K562 (cell line): ENCODE results near the gene ISCA1. TPM values are rescaled to one million over a fixed set of nuclear protein-coding genes. Genes with fewer than 3 reads are reported as not detected.

Experiments used
- ATF1 ChIP-seq, 2 experiments: fragments of 450-650 bp in 1 of 2; IDR thresholded peaks; 2 replicates each; pipeline ENCODE4 v1.6.1; 2016; ENCODE audit warnings: missing compliant biosample characterization in 1 of 2, missing genetic modification characterization in 1 of 2
- BCL6 ChIP-seq: fragments of 250-450 bp; sonication (Bioruptor Pico); IDR thresholded peaks from 2 replicates; pipeline ENCODE4 v1.4.0; 2020
- HDGF ChIP-seq: fragments of 450-650 bp; IDR thresholded peaks from 2 replicates; pipeline ENCODE4 v1.6.1; 2016
- HNRNPK ChIP-seq: fragments of 200-400 bp; formaldehyde crosslinking; IDR thresholded peaks from one replicate; pipeline ENCODE4 v1.6.1; 2018; ENCODE audit warnings: mild to moderate bottlenecking, low read depth, low read length; ENCODE audit not compliant: poor library complexity, severe bottlenecking
- MTF1 ChIP-seq: fragments of 250-450 bp; sonication (Bioruptor Pico); IDR thresholded peaks from 2 replicates; pipeline ENCODE4 v1.9.0; 2021; ENCODE audit warnings: moderate library complexity, mild to moderate bottlenecking, inconsistent platforms, borderline replicate concordance
- SP2 ChIP-seq: IDR thresholded peaks from 2 replicates; pipeline ENCODE4 v1.6.1; 2011; ENCODE audit warnings: mild to moderate bottlenecking, low read depth, low read length, moderate library complexity; ENCODE audit not compliant: poor library complexity, severe bottlenecking; ENCODE audit errors: extremely low read depth
- TAF9B ChIP-seq: fragments of 450-650 bp; IDR thresholded peaks from 2 replicates; pipeline ENCODE4 v1.6.1; 2018; ENCODE audit warnings: mild to moderate bottlenecking; ENCODE audit not compliant: partially characterized antibody
- TOE1 ChIP-seq, 2 experiments: fragments of 450-650 bp in 1 of 2; sonication (generic) in 1 of 2; formaldehyde crosslinking in 1 of 2; IDR thresholded peaks; 2 replicates each; pipeline versions ENCODE4 v1.7.1 to v1.8.0; 2016 to 2022; ENCODE audit warnings: borderline replicate concordance in 2 of 2, mild to moderate bottlenecking in 2 of 2, antibody characterized with exemption in 1 of 2, inconsistent platforms in 1 of 2, low read depth in 1 of 2, missing genetic modification reagents in 1 of 2, moderate library complexity in 1 of 2
- ZFP36 ChIP-seq: fragments of 150-350 bp; IDR thresholded peaks from 2 replicates; pipeline ENCODE4 v1.6.1; 2018; ENCODE audit warnings: low read length, low read depth; ENCODE audit not compliant: partially characterized antibody
- ZNF134 ChIP-seq: fragments of 250-450 bp; sonication (Bioruptor Pico); conservative IDR thresholded peaks from 2 replicates; pipeline ENCODE4 v1.4.0; 2020
- polyA plus RNA-seq, 8 experiments: library from polyadenylated mRNA; depleted of rRNA in 4 of 8; stranded (reverse) in 5 of 8; unstranded in 3 of 8; fragments of >200 nt; fragmentation: Nextera tagmentation in 2 of 8; fragmentation: Illumina TruSeq in 1 of 8; extraction: Ambion mirVana in 2 of 8; extraction: Trizol in 1 of 8; gene quantifications; 2 replicates each; pipeline versions ENCODE4 v1.2.1 to v1.2.3, GENCODE V29; 2011 to 2014; ENCODE audit warnings: inconsistent platforms in 1 of 8, missing spikeins in 1 of 8
- total RNA-seq, 7 experiments: library from RNA; depleted of rRNA in 6 of 7; stranded (reverse); fragments of >200 nt in 6 of 7; fragmentation: Illumina TruSeq in 2 of 7; extraction: Trizol in 2 of 7; gene quantifications; 2 replicates each; pipeline versions ENCODE4 v1.2.1 to v1.2.3, GENCODE V29; 2011 to 2021; ENCODE audit warnings: low replicate concordance in 1 of 7
- TF ChIP-seq, protein P1 (sequence below): fragments of 200-600 bp; sonication (generic); IDR thresholded peaks from one replicate; pipeline ENCODE4 v1.6.1; 2012; ENCODE audit warnings: mild to moderate bottlenecking, low read depth, low read length, inconsistent platforms
- TF ChIP-seq, protein P2 (sequence below): fragments of 450-650 bp; formaldehyde crosslinking; IDR thresholded peaks from 2 replicates; pipeline ENCODE4 v1.4.0; 2020; ENCODE audit warnings: mild to moderate bottlenecking

Gene ISCA1
- total and polyA plus RNA-seq, 9 of the 15 experiments (the other 6 are each of a cell fraction or from before 2014, with no cell fraction given) = 6.5 to 27.1 (median 20.0) TPM

DNA sequence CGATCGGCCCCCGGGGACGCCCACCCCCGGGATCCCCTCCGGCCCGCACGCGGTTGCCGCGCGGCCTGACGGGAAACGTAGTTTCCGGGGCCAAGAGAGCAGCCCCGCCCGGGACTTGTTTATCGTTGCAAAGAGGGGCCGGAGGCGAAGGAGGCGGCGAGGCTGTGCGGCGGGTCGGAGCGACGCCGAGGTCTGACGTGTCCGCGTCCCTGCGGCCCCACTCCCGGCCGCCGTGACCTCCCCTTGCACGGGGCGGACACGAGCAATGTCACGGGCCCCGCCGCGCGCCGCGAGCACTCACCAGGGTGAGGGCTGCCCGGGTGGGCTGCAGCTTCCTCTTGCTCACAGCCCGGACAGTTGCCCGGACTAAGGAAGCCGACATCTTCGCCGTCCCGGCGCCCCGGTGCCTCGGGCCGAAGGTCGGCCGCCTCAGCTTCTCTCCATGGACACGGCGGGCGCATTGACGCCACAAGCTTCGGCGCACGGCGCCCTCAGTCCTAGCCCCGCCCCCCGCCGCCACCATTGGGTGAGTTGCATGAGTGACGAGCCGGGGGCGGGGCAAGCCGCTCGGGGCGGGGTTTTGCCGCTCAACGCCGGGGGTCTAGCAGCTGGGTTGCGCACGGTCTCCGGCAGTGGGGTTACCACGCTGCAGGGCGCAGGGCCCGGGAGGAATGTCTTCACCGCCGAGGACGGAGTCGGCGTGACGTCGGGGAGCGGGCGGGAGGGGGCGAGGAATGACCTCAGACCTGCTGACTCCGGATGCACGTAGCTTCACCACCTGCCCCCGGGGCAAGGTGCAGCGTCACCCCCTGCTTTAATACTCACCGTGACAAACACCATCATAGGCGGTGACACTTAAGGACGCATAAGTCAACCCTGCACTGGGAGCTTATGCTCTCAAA is at the start of gene ISCA1 (continued):
- TF ChIP-seq, protein P1, sequence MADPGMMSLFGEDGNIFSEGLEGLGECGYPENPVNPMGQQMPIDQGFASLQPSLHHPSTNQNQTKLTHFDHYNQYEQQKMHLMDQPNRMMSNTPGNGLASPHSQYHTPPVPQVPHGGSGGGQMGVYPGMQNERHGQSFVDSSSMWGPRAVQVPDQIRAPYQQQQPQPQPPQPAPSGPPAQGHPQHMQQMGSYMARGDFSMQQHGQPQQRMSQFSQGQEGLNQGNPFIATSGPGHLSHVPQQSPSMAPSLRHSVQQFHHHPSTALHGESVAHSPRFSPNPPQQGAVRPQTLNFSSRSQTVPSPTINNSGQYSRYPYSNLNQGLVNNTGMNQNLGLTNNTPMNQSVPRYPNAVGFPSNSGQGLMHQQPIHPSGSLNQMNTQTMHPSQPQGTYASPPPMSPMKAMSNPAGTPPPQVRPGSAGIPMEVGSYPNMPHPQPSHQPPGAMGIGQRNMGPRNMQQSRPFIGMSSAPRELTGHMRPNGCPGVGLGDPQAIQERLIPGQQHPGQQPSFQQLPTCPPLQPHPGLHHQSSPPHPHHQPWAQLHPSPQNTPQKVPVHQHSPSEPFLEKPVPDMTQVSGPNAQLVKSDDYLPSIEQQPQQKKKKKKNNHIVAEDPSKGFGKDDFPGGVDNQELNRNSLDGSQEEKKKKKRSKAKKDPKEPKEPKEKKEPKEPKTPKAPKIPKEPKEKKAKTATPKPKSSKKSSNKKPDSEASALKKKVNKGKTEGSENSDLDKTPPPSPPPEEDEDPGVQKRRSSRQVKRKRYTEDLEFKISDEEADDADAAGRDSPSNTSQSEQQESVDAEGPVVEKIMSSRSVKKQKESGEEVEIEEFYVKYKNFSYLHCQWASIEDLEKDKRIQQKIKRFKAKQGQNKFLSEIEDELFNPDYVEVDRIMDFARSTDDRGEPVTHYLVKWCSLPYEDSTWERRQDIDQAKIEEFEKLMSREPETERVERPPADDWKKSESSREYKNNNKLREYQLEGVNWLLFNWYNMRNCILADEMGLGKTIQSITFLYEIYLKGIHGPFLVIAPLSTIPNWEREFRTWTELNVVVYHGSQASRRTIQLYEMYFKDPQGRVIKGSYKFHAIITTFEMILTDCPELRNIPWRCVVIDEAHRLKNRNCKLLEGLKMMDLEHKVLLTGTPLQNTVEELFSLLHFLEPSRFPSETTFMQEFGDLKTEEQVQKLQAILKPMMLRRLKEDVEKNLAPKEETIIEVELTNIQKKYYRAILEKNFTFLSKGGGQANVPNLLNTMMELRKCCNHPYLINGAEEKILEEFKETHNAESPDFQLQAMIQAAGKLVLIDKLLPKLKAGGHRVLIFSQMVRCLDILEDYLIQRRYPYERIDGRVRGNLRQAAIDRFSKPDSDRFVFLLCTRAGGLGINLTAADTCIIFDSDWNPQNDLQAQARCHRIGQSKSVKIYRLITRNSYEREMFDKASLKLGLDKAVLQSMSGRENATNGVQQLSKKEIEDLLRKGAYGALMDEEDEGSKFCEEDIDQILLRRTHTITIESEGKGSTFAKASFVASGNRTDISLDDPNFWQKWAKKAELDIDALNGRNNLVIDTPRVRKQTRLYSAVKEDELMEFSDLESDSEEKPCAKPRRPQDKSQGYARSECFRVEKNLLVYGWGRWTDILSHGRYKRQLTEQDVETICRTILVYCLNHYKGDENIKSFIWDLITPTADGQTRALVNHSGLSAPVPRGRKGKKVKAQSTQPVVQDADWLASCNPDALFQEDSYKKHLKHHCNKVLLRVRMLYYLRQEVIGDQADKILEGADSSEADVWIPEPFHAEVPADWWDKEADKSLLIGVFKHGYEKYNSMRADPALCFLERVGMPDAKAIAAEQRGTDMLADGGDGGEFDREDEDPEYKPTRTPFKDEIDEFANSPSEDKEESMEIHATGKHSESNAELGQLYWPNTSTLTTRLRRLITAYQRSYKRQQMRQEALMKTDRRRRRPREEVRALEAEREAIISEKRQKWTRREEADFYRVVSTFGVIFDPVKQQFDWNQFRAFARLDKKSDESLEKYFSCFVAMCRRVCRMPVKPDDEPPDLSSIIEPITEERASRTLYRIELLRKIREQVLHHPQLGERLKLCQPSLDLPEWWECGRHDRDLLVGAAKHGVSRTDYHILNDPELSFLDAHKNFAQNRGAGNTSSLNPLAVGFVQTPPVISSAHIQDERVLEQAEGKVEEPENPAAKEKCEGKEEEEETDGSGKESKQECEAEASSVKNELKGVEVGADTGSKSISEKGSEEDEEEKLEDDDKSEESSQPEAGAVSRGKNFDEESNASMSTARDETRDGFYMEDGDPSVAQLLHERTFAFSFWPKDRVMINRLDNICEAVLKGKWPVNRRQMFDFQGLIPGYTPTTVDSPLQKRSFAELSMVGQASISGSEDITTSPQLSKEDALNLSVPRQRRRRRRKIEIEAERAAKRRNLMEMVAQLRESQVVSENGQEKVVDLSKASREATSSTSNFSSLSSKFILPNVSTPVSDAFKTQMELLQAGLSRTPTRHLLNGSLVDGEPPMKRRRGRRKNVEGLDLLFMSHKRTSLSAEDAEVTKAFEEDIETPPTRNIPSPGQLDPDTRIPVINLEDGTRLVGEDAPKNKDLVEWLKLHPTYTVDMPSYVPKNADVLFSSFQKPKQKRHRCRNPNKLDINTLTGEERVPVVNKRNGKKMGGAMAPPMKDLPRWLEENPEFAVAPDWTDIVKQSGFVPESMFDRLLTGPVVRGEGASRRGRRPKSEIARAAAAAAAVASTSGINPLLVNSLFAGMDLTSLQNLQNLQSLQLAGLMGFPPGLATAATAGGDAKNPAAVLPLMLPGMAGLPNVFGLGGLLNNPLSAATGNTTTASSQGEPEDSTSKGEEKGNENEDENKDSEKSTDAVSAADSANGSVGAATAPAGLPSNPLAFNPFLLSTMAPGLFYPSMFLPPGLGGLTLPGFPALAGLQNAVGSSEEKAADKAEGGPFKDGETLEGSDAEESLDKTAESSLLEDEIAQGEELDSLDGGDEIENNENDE = no peak
- TF ChIP-seq HNRNPK (no peak), ZFP36 (no peak), ZNF134 (no peak), TOE1 (IDR thresholded peaks at IDR 0.05; ENCODE audit: borderline replicate concordance) (no peak), TOE1 (CRISPR knock-in tag; IDR thresholded peaks at IDR 0.05; ENCODE audit: borderline replicate concordance, low read depth) (no peak), HDGF (no peak), TAF9B (peak; percentile 78), ATF1 (CRISPR knock-in tag; IDR thresholded peaks at IDR 0.05) (peak; percentile 48; the same call in 1 of the 2 replicates), ATF1 (tag; IDR thresholded peaks at IDR 0.05) (peak; percentile 91), SP2 (no peak), MTF1 (CRISPR knock-in tag) (no peak), BCL6 (CRISPR knock-in tag) (no peak)
- TF ChIP-seq, protein P2, sequence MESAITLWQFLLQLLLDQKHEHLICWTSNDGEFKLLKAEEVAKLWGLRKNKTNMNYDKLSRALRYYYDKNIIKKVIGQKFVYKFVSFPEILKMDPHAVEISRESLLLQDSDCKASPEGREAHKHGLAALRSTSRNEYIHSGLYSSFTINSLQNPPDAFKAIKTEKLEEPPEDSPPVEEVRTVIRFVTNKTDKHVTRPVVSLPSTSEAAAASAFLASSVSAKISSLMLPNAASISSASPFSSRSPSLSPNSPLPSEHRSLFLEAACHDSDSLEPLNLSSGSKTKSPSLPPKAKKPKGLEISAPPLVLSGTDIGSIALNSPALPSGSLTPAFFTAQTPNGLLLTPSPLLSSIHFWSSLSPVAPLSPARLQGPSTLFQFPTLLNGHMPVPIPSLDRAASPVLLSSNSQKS (CRISPR knock-in tag) = no peak
